OCI-LY1 (cell line): Measurements from ENCODE around the gene BOLA1.

Experiments used
- H2AFZ ChIP-seq: fragments of 200-600 bp; sonication (generic), shearing (Covaris generic); 2 replicates; pipeline ENCODE4 v1.6.0; 2014; ENCODE audit warnings: antibody characterized with exemption, mild to moderate bottlenecking, low read length
- H3F3A ChIP-seq: fragments of 200-600 bp; sonication (generic), shearing (Covaris generic); 2 replicates; pipeline ENCODE4 v1.6.0; 2014; ENCODE audit warnings: mild to moderate bottlenecking, antibody characterized with exemption, low read length, moderate library complexity; ENCODE audit not compliant: insufficient read depth
- H3K27ac ChIP-seq: fragments of 200-600 bp; sonication (generic); 2 replicates; pipeline ENCODE4 v1.5.1; 2014; ENCODE audit warnings: low read length, mixed run types, mild to moderate bottlenecking, low read depth; ENCODE audit not compliant: poor library complexity, severe bottlenecking
- H3K27me3 ChIP-seq: fragments of 200-600 bp; sonication (generic); 2 replicates; pipeline ENCODE4 v1.6.0; 2014; ENCODE audit warnings: antibody characterized with exemption, mild to moderate bottlenecking, low read length, moderate library complexity; ENCODE audit not compliant: insufficient read depth
- H3K36me3 ChIP-seq: fragments of 200-600 bp; sonication (generic); 2 replicates; pipeline ENCODE4 v1.6.1; 2014; ENCODE audit warnings: mild to moderate bottlenecking, antibody characterized with exemption, low read length, moderate library complexity, mixed read lengths; ENCODE audit not compliant: insufficient read depth
- H3K4me1 ChIP-seq: fragments of 200-600 bp; sonication (generic); 2 replicates; pipeline ENCODE4 v1.5.1; 2014; ENCODE audit warnings: mild to moderate bottlenecking, low read length, moderate library complexity; ENCODE audit not compliant: insufficient read depth, severe bottlenecking
- H3K4me2 ChIP-seq: fragments of 200-600 bp; sonication (generic), shearing (Covaris generic); 2 replicates; pipeline ENCODE4 v1.6.1; 2014; ENCODE audit warnings: low read length
- H3K4me3 ChIP-seq: fragments of 200-600 bp; sonication (generic); 2 replicates; pipeline ENCODE4 v1.5.1; 2014; ENCODE audit warnings: low read length, low read depth, mild to moderate bottlenecking, mixed read lengths; ENCODE audit not compliant: poor library complexity, severe bottlenecking
- H3K79me2 ChIP-seq: fragments of 200-600 bp; shearing (Covaris generic); 2 replicates; pipeline ENCODE4 v1.6.1; 2016; ENCODE audit warnings: mixed run types, low read length, mixed read lengths; ENCODE audit not compliant: insufficient read depth
- H3K9ac ChIP-seq: fragments of 200-600 bp; sonication (generic), shearing (Covaris generic); 2 replicates; pipeline ENCODE4 v1.6.1; 2014; ENCODE audit warnings: mild to moderate bottlenecking, low read length, mixed read lengths
- H3K9me2 ChIP-seq: fragments of 200-600 bp; sonication (generic), shearing (Covaris generic); 2 replicates; pipeline ENCODE4 v1.6.1; 2014; ENCODE audit warnings: low read depth, mild to moderate bottlenecking, low read length, mixed read lengths
- H3K9me3 ChIP-seq: fragments of 200-600 bp; shearing (Covaris generic); 2 replicates; pipeline ENCODE4 v1.6.1; 2014; ENCODE audit warnings: low read length, mixed read lengths
- H4K20me1 ChIP-seq: fragments of 200-600 bp; sonication (generic), shearing (Covaris generic); 2 replicates; pipeline ENCODE4 v1.6.0; 2016; ENCODE audit warnings: mild to moderate bottlenecking, low read length; ENCODE audit not compliant: insufficient read depth
- EZH2 ChIP-seq: fragments of 200-600 bp; sonication (generic), shearing (Covaris generic); IDR thresholded peaks from 2 replicates; pipeline ENCODE4 v1.8.0; 2017; ENCODE audit warnings: borderline replicate concordance, mixed run types, mild to moderate bottlenecking, antibody characterized with exemption, low read length, moderate library complexity, mixed read lengths
- TF ChIP-seq, protein P1 (sequence below): fragments of 200-600 bp; sonication (generic), shearing (Covaris generic); IDR thresholded peaks from 2 replicates; pipeline ENCODE4 v1.5.1; 2017; ENCODE audit warnings: mild to moderate bottlenecking, antibody characterized with exemption, low read length, moderate library complexity, mixed read lengths

Gene BOLA1

DNA sequence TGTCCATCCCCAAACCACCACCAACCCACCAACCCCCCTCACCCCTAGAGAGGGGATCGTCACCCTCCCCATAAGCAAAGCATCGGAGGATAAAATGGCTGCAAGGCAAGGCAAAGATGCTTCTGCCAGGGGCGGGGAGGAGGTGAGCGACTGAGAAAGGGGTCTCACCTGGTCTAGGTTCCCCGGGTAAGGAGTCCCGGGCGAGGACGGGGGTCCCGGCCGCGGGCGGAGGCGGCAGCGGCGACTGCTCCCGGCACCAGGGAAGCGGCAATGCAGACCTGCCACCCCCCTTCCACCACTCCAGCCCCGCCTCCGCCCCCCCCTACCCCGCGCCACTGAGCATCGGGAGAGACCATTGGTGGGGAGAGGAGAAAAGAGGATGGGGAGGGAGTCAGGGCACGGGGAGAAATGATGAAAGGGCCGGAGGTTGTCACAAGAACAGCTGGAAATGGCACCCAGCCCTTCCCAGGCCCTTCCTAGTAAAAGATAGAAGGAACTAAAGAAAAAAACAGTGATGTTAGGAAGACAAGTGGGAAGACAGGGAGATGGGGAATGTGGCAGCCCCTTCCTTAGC, 18.3 kb downstream of the BOLA1 start, which contains the start of gene SV2A:
TSS of gene SV2A (minus strand) at position 274 of the 574 bp plus-strand sequence. CDS start 4,004 bp downstream, outside the sequence.
- no peaks in the 10 kb centered on the region for H3K9me3 ChIP-seq
- H3F3A ChIP-seq, result no peaks in the 10 kb centered on the region
- H3K9ac ChIP-seq, result no peak within 1 kb of the TSS
- H3K79me2 ChIP-seq, result no peaks in the 10 kb centered on the region
- H3K4me2 ChIP-seq, result peak within 1 kb of the TSS; percentile 22; the same call in 1 of the 2 replicates
- H4K20me1 ChIP-seq, result no peaks in the 10 kb centered on the region
- H3K9me2 ChIP-seq, result no peaks in the 10 kb centered on the region
- peaks cover 11% of the 10 kb centered on the region for H3K36me3 ChIP-seq
- no peak within 1 kb of the TSS for H3K4me3 ChIP-seq
- 0 out of 2 replicates have a peak, but pooled peaks cover 3% of the 10 kb centered on the region for H3K27me3 ChIP-seq
- TF ChIP-seq, protein P1, sequence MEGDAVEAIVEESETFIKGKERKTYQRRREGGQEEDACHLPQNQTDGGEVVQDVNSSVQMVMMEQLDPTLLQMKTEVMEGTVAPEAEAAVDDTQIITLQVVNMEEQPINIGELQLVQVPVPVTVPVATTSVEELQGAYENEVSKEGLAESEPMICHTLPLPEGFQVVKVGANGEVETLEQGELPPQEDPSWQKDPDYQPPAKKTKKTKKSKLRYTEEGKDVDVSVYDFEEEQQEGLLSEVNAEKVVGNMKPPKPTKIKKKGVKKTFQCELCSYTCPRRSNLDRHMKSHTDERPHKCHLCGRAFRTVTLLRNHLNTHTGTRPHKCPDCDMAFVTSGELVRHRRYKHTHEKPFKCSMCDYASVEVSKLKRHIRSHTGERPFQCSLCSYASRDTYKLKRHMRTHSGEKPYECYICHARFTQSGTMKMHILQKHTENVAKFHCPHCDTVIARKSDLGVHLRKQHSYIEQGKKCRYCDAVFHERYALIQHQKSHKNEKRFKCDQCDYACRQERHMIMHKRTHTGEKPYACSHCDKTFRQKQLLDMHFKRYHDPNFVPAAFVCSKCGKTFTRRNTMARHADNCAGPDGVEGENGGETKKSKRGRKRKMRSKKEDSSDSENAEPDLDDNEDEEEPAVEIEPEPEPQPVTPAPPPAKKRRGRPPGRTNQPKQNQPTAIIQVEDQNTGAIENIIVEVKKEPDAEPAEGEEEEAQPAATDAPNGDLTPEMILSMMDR, result no peak
- no peak for TF ChIP-seq EZH2
- no peak within 1 kb of the TSS for H2AFZ ChIP-seq
- no peaks in the 10 kb centered on the region for H3K4me1 ChIP-seq
- H3K27ac ChIP-seq, result no peak within 1 kb of the TSS

DNA sequence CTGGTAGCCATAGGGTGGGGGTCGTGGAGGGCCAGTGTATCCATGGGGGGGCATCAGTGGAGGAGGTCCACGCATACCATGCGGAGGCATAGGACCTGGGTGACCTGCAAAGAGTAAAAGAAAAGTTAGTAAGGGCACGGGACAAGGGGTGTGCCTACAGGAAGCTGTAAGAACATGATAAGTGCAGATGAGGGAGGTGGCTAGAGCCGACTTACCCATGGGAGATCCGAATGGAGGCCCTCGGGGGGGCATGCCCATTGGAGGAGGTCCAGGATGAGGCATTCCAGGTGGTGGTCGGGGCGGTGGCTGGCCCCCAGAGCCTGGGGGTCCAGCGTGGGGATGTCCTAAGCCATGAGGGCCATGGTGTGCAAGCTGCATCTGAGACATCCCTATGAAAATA, 24.3 kb downstream of the BOLA1 start:
- Histone ChIP-seq H3F3A (no peaks in the 10 kb centered on the region), H3K27ac (no peak overlapping the region), H3K9me3 (no peaks in the 10 kb centered on the region), H3K79me2 (peaks cover 8% of the 10 kb centered on the region), H3K4me3 (no peak overlapping the region), H3K4me2 (no peak overlapping the region), H2AFZ (no peak overlapping the region), H3K36me3 (peaks cover 55% of the 10 kb centered on the region), H4K20me1 (no peaks in the 10 kb centered on the region), H3K27me3 (no peaks in the 10 kb centered on the region), H3K9me2 (no peaks in the 10 kb centered on the region), H3K4me1 (peaks cover 21% of the 10 kb centered on the region), H3K9ac (no peak overlapping the region)
- TF ChIP-seq, protein P1, result no peak
- TF ChIP-seq EZH2, result no peak

DNA sequence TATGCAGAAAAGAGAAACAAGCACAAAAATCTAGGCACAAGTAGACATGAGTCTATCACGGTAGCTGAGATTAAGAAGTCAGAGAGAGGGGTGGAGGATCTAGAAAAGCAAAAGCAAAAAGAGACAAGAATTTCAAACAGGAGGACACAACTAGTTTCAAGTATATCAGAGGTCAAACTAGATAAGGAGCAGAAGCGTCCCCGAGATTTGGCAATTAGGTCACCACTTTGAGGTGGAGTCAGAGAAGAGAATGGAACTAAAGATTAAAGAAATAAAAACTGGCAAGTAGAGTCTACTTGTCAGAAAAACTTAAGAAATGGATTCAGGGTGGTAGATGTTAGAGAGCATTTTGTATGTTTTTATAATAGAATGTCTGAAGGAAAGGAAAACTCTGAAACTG, 26.0 kb downstream of the BOLA1 start:
- Histone ChIP-seq H3K36me3 (peaks cover 55% of the 10 kb centered on the region), H3K4me3 (no peak overlapping the region), H3F3A (no peaks in the 10 kb centered on the region), H3K27me3 (no peaks in the 10 kb centered on the region), H3K9ac (no peak overlapping the region), H3K4me2 (no peak overlapping the region), H3K79me2 (peaks cover 8% of the 10 kb centered on the region), H3K27ac (no peak overlapping the region), H4K20me1 (no peaks in the 10 kb centered on the region), H3K9me2 (no peaks in the 10 kb centered on the region), H3K9me3 (no peaks in the 10 kb centered on the region), H2AFZ (no peak overlapping the region), H3K4me1 (peaks cover 23% of the 10 kb centered on the region)
- TF ChIP-seq EZH2, result no peak
- TF ChIP-seq, protein P1, result no peak
